Subcutaneous abdominal adipose tissue (tissue), 5 donors: ENCODE results near the gene DDR2.

Experiments used
- H3K27ac ChIP-seq: one replicate; pipeline ENCODE4 v1.7.0; 2013; ENCODE audit warnings: low read depth, mild to moderate bottlenecking, inconsistent platforms, low read length, moderate library complexity
- H3K27me3 ChIP-seq, 5 donors: one replicate each; pipeline ENCODE4 v1.7.0; 2013; ENCODE audit warnings: low read length in 5 of 5, inconsistent platforms in 1 of 5; ENCODE audit not compliant: control insufficient read depth in 5 of 5, insufficient read depth in 4 of 5
- H3K36me3 ChIP-seq, 5 donors: one replicate each; pipeline ENCODE4 v1.7.0; 2013; ENCODE audit warnings: low read length in 5 of 5; ENCODE audit not compliant: control insufficient read depth in 5 of 5, insufficient read depth in 5 of 5
- H3K4me1 ChIP-seq, 5 donors: one replicate each; pipeline ENCODE4 v1.7.0; 2013; ENCODE audit warnings: low read length in 5 of 5, mild to moderate bottlenecking in 3 of 5, moderate library complexity in 1 of 5; ENCODE audit not compliant: control insufficient read depth in 5 of 5, insufficient read depth in 5 of 5
- H3K4me3 ChIP-seq, 5 donors: one replicate each; pipeline ENCODE4 v1.7.0; 2013; ENCODE audit warnings: low read length in 5 of 5, low read depth in 1 of 5
- H3K9ac ChIP-seq, 5 donors: one replicate each; pipeline ENCODE4 v1.7.0; 2013; ENCODE audit warnings: low read length in 5 of 5, mild to moderate bottlenecking in 4 of 5, moderate library complexity in 3 of 5
- H3K9me3 ChIP-seq, 5 donors: one replicate each; pipeline ENCODE4 v1.7.0; 2013; ENCODE audit warnings: low read length in 5 of 5; ENCODE audit not compliant: control insufficient read depth in 5 of 5
- donor health status: healthy.
- donor health status: healthy.
- donor health status: healthy.
- donor health status: healthy.
- donor health status: healthy.

The DDR2 gene

DNA sequence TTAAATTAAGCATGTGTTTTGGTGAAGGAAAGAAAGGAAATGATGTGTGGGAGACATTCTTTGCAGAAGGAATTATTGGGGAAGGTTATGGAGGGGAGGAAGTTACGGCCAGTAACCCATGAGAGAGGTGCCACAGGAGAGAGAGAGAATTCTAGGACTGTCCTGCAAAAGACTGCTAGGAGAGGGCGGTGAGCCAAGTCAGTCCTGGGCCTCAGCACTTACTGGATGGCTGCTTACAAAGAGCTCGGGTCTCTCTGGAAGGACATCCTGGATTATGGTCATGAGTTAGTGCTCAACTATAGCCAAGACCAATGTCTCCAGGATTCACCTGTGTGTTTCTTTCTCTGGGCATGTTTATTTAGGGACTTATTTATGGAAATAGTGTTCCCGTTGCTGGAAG, 83.9 kb downstream of the DDR2 start:
- Histone ChIP-seq H3K9me3 (no peaks in the 10 kb centered on the region), H3K9ac (peak overlapping the region in 1 of 5 donors; percentile 6), H3K27me3 (no peaks in the 10 kb centered on the region), H3K27ac (peak overlapping the region; percentile 8), H3K36me3 (peaks cover 0 to 11% (median 3%) of the 10 kb centered on the region in 5 donors), H3K4me3 (no peak overlapping the region), H3K4me1 (peaks cover 0 to 11% (median 4%) of the 10 kb centered on the region in 5 donors)

- H3K9ac ChIP-seq, result peak overlapping the region in 1 of 5 donors; percentile 6
- no peaks in the 10 kb centered on the region for H3K9me3 ChIP-seq
- H3K27ac ChIP-seq, result peak overlapping the region; percentile 28
- peaks cover 0 to 11% (median 3%) of the 10 kb centered on the region in 5 donors for H3K36me3 ChIP-seq
- no peak overlapping the region for H3K4me3 ChIP-seq
- H3K4me1 ChIP-seq, result peaks cover 0 to 7% (median 0%) of the 10 kb centered on the region in 5 donors
- no peaks in the 10 kb centered on the region for H3K27me3 ChIP-seq
Measured at GRCh38 chr1:162716552-162716951, 84.3 kb downstream of the DDR2 start.

DNA sequence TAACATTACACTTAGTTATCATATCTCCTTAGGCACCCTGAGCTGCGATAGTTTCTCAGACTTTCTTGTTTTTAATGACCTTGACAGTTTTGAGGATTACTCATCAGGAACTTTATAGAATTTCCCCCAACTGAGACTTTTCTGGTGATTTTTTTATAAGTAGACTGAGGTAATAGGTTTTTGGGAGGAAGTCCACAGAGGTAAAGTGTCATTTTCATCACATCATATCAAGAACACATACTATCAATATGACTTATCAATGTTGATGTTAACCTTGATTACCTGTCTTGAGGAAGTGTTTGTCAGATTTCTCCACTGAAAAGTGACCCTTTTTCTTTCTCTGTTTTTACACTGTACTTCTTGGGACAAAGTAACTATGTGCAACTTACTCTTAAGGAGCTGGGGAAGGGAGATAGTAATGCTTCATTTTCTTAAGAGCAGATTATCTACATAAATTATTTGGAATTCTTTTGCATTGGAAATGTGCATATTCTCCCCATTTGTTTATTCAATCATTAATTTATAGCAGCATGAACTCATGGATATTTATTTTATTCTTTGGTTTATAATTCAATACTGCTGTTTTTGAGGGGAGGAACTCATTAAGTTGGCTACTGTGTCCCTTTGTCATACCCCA, 85.4 kb downstream of the DDR2 start:
- peak overlapping the region; percentile 28 for H3K27ac ChIP-seq
- H3K36me3 ChIP-seq, result peaks cover 0 to 11% (median 3%) of the 10 kb centered on the region in 5 donors
- H3K4me1 ChIP-seq, result peaks cover 0 to 10% (median 3%) of the 10 kb centered on the region in 5 donors
- no peaks in the 10 kb centered on the region for H3K27me3 ChIP-seq
- no peak overlapping the region for H3K4me3 ChIP-seq
- no peaks in the 10 kb centered on the region for H3K9me3 ChIP-seq
- no peak overlapping the region for H3K9ac ChIP-seq

GRCh38 chr1:162719678-162720077, 87.4 kb downstream of the DDR2 start:
- Histone ChIP-seq H3K9ac (no peak overlapping the region), H3K9me3 (no peaks in the 10 kb centered on the region), H3K4me3 (no peak overlapping the region), H3K27ac (no peak overlapping the region), H3K4me1 (peaks cover 0 to 15% (median 9%) of the 10 kb centered on the region in 5 donors), H3K36me3 (peaks cover 0 to 11% (median 3%) of the 10 kb centered on the region in 5 donors), H3K27me3 (no peaks in the 10 kb centered on the region)

- Histone ChIP-seq H3K4me3 (no peak overlapping the region), H3K36me3 (peaks cover 0 to 11% (median 3%) of the 10 kb centered on the region in 5 donors), H3K27me3 (no peaks in the 10 kb centered on the region), H3K4me1 (peaks cover 0 to 25% (median 11%) of the 10 kb centered on the region in 5 donors), H3K9ac (no peak overlapping the region), H3K27ac (no peak overlapping the region), H3K9me3 (no peaks in the 10 kb centered on the region)
Measured at GRCh38 chr1:162720996-162721395, 88.7 kb downstream of the DDR2 start.

DNA sequence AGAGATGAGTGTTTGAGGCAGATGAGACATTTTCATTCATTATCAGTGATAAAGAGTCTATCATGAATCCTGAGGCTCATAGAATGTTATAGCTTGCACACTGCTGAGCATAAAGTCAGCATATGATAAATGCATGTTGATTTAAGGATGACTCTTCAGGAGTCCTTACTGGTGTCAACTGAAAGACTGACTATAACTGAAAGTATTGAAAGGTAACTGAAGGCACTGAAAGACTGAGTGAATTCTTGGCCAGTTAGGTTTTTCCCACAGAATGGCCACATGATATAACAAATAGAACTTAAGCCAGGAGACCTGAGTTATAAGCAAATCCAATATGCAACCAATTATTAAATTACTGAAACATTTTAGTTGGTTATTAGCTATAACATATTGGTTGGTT, 89.2 kb downstream of the DDR2 start:
- no peak overlapping the region for H3K4me3 ChIP-seq
- H3K4me1 ChIP-seq, result peaks cover 0 to 20% (median 11%) of the 10 kb centered on the region in 5 donors
- H3K36me3 ChIP-seq, result peaks cover 0 to 11% (median 3%) of the 10 kb centered on the region in 5 donors
- no peaks in the 10 kb centered on the region for H3K9me3 ChIP-seq
- no peak overlapping the region for H3K27ac ChIP-seq
- no peak overlapping the region for H3K9ac ChIP-seq
- no peaks in the 10 kb centered on the region for H3K27me3 ChIP-seq

DNA sequence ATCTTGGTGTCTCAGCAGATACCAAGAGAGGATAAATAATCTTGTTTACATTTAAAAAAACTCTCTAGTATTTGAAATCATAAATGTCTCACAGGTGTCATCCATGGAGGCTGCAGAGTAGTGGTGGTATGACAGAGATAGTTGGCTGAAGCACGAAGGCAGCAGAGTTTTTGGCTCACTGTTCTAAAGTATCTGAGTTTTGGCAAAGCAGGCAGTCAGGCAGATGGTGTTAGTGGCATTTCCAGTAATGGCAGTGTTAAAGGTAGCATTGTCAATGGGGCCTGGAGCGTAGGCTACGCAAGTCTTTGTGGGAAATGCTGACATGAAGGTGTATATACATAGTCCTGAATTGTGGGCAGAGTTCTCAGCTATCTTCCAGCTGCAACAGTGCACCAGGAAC, 89.8 kb downstream of the DDR2 start:
- H3K4me3 ChIP-seq, result no peak overlapping the region
- H3K9ac ChIP-seq, result no peak overlapping the region
- peaks cover 0 to 20% (median 11%) of the 10 kb centered on the region in 5 donors for H3K4me1 ChIP-seq
- no peak overlapping the region for H3K27ac ChIP-seq
- H3K36me3 ChIP-seq, result peaks cover 0 to 11% (median 3%) of the 10 kb centered on the region in 5 donors
- H3K27me3 ChIP-seq, result no peaks in the 10 kb centered on the region
- H3K9me3 ChIP-seq, result no peaks in the 10 kb centered on the region

- Histone ChIP-seq H3K36me3 (peaks cover 0 to 11% (median 3%) of the 10 kb centered on the region in 5 donors), H3K9me3 (no peaks in the 10 kb centered on the region), H3K9ac (peak overlapping the region in 2 of 5 donors; percentile 7 to 15), H3K4me3 (no peak overlapping the region), H3K27ac (peak overlapping the region; percentile 30), H3K27me3 (no peaks in the 10 kb centered on the region), H3K4me1 (peaks cover 0 to 20% (median 11%) of the 10 kb centered on the region in 5 donors)
Measured at GRCh38 chr1:162724583-162725120, 92.4 kb downstream of the DDR2 start.

GRCh38 chr1:162725301-162725837, 93.1 kb downstream of the DDR2 start:
- H3K9me3 ChIP-seq, result no peaks in the 10 kb centered on the region
- H3K4me3 ChIP-seq, result no peak overlapping the region
- no peaks in the 10 kb centered on the region for H3K27me3 ChIP-seq
- H3K4me1 ChIP-seq, result peaks cover 0 to 20% (median 11%) of the 10 kb centered on the region in 5 donors
- H3K27ac ChIP-seq, result peak overlapping the region; percentile 37
- H3K36me3 ChIP-seq, result peaks cover 0 to 5% (median under 1%) of the 10 kb centered on the region in 5 donors
- no peak overlapping the region for H3K9ac ChIP-seq

DNA sequence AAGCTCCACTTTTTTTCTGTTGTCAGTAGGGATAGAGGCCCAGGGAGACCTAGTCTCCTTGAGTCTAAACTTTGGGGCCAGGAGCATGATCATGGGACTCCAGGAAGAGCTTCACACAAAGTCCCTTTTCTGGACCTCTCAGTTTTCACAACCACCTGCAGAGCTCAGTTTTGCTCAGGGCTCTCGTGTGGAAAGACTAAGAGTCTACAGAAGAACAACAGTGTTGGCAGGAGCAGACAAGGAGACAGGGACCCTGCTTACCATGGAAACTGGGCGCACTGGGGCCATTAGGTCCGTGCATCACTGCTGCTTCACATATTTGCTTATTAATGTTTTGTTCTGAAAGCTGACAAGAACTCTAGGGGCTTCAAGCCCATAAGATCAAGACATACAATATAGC, 94.3 kb downstream of the DDR2 start:
- Histone ChIP-seq H3K4me1 (peaks cover 0 to 22% (median 11%) of the 10 kb centered on the region in 5 donors), H3K27ac (peak overlapping the region; percentile 30), H3K27me3 (no peaks in the 10 kb centered on the region), H3K9me3 (no peaks in the 10 kb centered on the region), H3K4me3 (no peak overlapping the region), H3K9ac (no peak overlapping the region), H3K36me3 (no peaks in the 10 kb centered on the region)
